BJ (cell line): ENCODE data around the gene KLHL2. TPM values are rescaled to one million over a fixed set of nuclear protein-coding genes. Genes with fewer than 3 reads are reported as not detected.

ENCODE experiments used
- CTCF ChIA-PET: fragments of 350-600 bp; formaldehyde crosslinking; extraction: SDS; loops from one replicate; lab custom pipeline; 2021; ENCODE audit warnings: antibody characterized with exemption, inconsistent platforms; lab: Yijun Ruan, JAX
- POLR2A ChIA-PET: fragments of 300-600 bp; sonication (Branson Sonifier 250); formaldehyde crosslinking; extraction: SDS; loops from one replicate; lab custom pipeline; 2021; ENCODE audit warnings: antibody characterized with exemption; lab: Charles Lee
- DNase-seq: peaks from one replicate; pipeline ENCODE4 v3.0.0-alpha.2; 2011; ENCODE audit warnings: low read depth
- H3K27me3 ChIP-seq: 2 replicates; pipeline ENCODE4 v1.6.0; 2011; ENCODE audit warnings: low read length; ENCODE audit not compliant: control insufficient read depth, insufficient read depth
- H3K36me3 ChIP-seq: 2 replicates; pipeline ENCODE4 v1.5.1; 2011; ENCODE audit warnings: low read length; ENCODE audit not compliant: control insufficient read depth, insufficient read depth
- H3K4me3 ChIP-seq: 2 replicates; pipeline ENCODE4 v1.5.1; 2011; ENCODE audit warnings: low read depth, mild to moderate bottlenecking, control low read depth, low read length
- polyA plus RNA-seq: library from polyadenylated mRNA; depleted of rRNA; stranded (reverse); fragments of >200 nt; gene quantifications from 2 replicates; pipeline ENCODE4 v1.2.3, GENCODE V29; 2011
- TF ChIP-seq, protein P1 (sequence below): IDR thresholded peaks from 2 replicates; pipeline ENCODE4 v1.5.1; 2011; ENCODE audit warnings: low read depth, mild to moderate bottlenecking, control low read depth, inconsistent platforms, low read length, moderate library complexity; ENCODE audit not compliant: insufficient read depth

Gene KLHL2
- polyA plus RNA-seq, 1 experiment = 6.8 TPM

DNA sequence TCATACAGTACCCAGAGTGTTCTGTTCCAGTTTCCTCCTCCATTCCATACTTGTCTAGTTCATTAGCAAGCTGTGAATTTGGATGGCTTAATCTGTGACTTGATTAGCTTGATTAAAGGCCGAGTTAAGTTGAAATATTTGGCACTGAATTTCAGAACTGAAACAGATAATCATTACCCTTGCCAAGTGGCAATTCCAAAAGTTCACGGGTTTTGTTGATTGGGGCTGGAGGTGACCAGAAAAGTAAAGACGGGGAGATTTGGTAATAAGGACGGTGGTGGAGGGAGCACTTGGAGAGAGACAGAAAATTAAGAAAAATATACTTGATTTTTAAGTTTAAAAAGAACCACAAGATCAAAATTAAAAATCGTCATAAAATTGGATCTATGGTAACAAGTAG is 21.9 kb upstream of the KLHL2 start:
- Histone ChIP-seq H3K27me3 (no peaks in the 10 kb centered on the region), H3K4me3 (no peak overlapping the region), H3K36me3 (no peaks in the 10 kb centered on the region)
- DNase-seq = no peak
- TF ChIP-seq, protein P1, sequence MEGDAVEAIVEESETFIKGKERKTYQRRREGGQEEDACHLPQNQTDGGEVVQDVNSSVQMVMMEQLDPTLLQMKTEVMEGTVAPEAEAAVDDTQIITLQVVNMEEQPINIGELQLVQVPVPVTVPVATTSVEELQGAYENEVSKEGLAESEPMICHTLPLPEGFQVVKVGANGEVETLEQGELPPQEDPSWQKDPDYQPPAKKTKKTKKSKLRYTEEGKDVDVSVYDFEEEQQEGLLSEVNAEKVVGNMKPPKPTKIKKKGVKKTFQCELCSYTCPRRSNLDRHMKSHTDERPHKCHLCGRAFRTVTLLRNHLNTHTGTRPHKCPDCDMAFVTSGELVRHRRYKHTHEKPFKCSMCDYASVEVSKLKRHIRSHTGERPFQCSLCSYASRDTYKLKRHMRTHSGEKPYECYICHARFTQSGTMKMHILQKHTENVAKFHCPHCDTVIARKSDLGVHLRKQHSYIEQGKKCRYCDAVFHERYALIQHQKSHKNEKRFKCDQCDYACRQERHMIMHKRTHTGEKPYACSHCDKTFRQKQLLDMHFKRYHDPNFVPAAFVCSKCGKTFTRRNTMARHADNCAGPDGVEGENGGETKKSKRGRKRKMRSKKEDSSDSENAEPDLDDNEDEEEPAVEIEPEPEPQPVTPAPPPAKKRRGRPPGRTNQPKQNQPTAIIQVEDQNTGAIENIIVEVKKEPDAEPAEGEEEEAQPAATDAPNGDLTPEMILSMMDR = no peak
- ChIA-PET POLR2A (no interaction called here), CTCF (interaction anchor here (3.2 kb wide), 1 partner anchor 55 kb away, joined by 10 read pairs; no protein-coding TSS in a partner anchor)

GRCh38 chr4:165190591-165191347 is 16.6 kb upstream of the KLHL2 start:
- no peak overlapping the region for H3K4me3 ChIP-seq
- no peak for DNase-seq
- no peaks in the 10 kb centered on the region for H3K36me3 ChIP-seq
- ChIA-PET CTCF (no interaction called here), POLR2A (no interaction called here)
- no peaks in the 10 kb centered on the region for H3K27me3 ChIP-seq
- TF ChIP-seq, protein P1 = no peak

GRCh38 chr4:165191348-165191656 is 16.1 kb upstream of the KLHL2 start:
- Histone ChIP-seq H3K4me3 (no peak overlapping the region), H3K27me3 (no peaks in the 10 kb centered on the region), H3K36me3 (no peaks in the 10 kb centered on the region)
- no peak for DNase-seq
- TF ChIP-seq, protein P1 = no peak
- ChIA-PET CTCF (no interaction called here), POLR2A (no interaction called here)

- no peak for DNase-seq
- no peaks in the 10 kb centered on the region for H3K27me3 ChIP-seq
- ChIA-PET CTCF (no interaction called here), POLR2A (no interaction called here)
- TF ChIP-seq, protein P1 = no peak
- no peaks in the 10 kb centered on the region for H3K36me3 ChIP-seq
- H3K4me3 ChIP-seq = no peak overlapping the region
These were observed 15.4 kb upstream of the KLHL2 start for GRCh38 chr4:165191814-165192499.

GRCh38 chr4:165192500-165192898 is 14.9 kb upstream of the KLHL2 start:
- no peak for DNase-seq
- no peak overlapping the region for H3K4me3 ChIP-seq
- POLR2A ChIA-PET = no interaction called here
- H3K27me3 ChIP-seq = no peaks in the 10 kb centered on the region
- CTCF ChIA-PET = no interaction called here
- TF ChIP-seq, protein P1 = no peak
- no peaks in the 10 kb centered on the region for H3K36me3 ChIP-seq
